Type B pancreatic cell (in vitro differentiated cells): ENCODE data around the gene WBP1L. TPM values are rescaled to one million over a fixed set of nuclear protein-coding genes. Genes with fewer than 3 reads are reported as not detected.
A peak's percentile ranks its signal among the peaks of the same experiment; 100 is the strongest.

ENCODE experiments used
- DNase-seq: peaks from one replicate; pipeline ENCODE4 v3.0.0; 2021; ENCODE audit warnings: mixed read lengths; ENCODE audit not compliant: unreplicated experiment; ENCODE audit errors: extremely low spot score
- H3K27ac Mint-ChIP-seq: 2 replicates; pipeline ENCODE4 v1.8.0; 2021; ENCODE audit warnings: mild to moderate bottlenecking, mixed read lengths
- H3K27me3 Mint-ChIP-seq: 2 replicates; pipeline ENCODE4 v1.8.0; 2021; ENCODE audit warnings: mixed read lengths
- H3K36me3 Mint-ChIP-seq: 2 replicates; pipeline ENCODE4 v1.8.0; 2021; ENCODE audit warnings: mixed read lengths
- H3K4me1 Mint-ChIP-seq: one replicate; pipeline ENCODE4 v1.8.0; 2021; ENCODE audit warnings: mixed read lengths; ENCODE audit not compliant: unreplicated experiment
- H3K4me3 Mint-ChIP-seq: 2 replicates; pipeline ENCODE4 v1.8.0; 2021; ENCODE audit warnings: mild to moderate bottlenecking, mixed read lengths
- H3K9me3 Mint-ChIP-seq: 2 replicates; pipeline ENCODE4 v1.8.0; 2021; ENCODE audit warnings: mixed read lengths
- total RNA-seq: library from RNA; stranded (reverse); gene quantifications from 2 replicates; pipeline ENCODE4 v1.2.1, GENCODE V29; 2021; ENCODE audit warnings: low replicate concordance
- TF ChIP-seq, protein P1 (sequence below): fragments of 200-600 bp; sonication (generic); conservative IDR thresholded peaks from 2 replicates; pipeline ENCODE4 v1.5.0; 2021; ENCODE audit warnings: antibody characterized with exemption, mild to moderate bottlenecking

Gene WBP1L
- total RNA-seq, 1 donor from 2014 or later, result 40.3 TPM

- H3K27ac Mint-ChIP-seq, result peak overlapping the region; percentile 87
- H3K27me3 Mint-ChIP-seq, result no peaks in the 10 kb centered on the region
- peaks cover 50% of the 10 kb centered on the region for H3K4me1 Mint-ChIP-seq
- TF ChIP-seq, protein P1, sequence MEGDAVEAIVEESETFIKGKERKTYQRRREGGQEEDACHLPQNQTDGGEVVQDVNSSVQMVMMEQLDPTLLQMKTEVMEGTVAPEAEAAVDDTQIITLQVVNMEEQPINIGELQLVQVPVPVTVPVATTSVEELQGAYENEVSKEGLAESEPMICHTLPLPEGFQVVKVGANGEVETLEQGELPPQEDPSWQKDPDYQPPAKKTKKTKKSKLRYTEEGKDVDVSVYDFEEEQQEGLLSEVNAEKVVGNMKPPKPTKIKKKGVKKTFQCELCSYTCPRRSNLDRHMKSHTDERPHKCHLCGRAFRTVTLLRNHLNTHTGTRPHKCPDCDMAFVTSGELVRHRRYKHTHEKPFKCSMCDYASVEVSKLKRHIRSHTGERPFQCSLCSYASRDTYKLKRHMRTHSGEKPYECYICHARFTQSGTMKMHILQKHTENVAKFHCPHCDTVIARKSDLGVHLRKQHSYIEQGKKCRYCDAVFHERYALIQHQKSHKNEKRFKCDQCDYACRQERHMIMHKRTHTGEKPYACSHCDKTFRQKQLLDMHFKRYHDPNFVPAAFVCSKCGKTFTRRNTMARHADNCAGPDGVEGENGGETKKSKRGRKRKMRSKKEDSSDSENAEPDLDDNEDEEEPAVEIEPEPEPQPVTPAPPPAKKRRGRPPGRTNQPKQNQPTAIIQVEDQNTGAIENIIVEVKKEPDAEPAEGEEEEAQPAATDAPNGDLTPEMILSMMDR, result no peak
- peak overlapping the region; percentile 78 for H3K4me3 Mint-ChIP-seq
- no peaks in the 10 kb centered on the region for H3K9me3 Mint-ChIP-seq
- DNase-seq, result no peak
- peaks cover 15% of the 10 kb centered on the region for H3K36me3 Mint-ChIP-seq
These were observed 25.5 kb upstream of the WBP1L start for GRCh38 chr10:102718220-102718619.

DNA sequence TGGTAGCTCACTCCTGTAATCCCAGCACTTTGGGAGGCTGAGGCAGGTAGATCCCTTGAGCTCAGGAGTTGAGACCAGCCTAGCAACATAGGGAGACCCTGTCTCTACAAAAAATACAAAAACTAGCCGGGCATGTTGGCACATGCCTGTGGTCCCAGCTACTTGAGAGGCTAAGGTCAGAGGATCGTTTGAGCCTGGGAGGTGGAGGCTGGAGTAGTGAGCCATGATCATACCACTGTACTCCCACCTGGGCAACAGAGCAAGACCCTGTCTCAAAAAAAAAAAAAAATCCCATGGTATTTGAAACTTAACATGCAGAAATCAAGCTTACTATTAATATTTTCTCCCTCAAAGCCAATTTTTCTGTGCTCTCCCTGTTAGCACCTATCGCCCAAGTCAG, 23.4 kb upstream of the WBP1L start:
- Mint-ChIP-seq H3K4me1 (peaks cover 46% of the 10 kb centered on the region), H3K4me3 (peak overlapping the region; percentile 53), H3K27me3 (no peaks in the 10 kb centered on the region), H3K9me3 (no peaks in the 10 kb centered on the region), H3K36me3 (peaks cover 26% of the 10 kb centered on the region), H3K27ac (peak overlapping the region; percentile 42)
- no peak for DNase-seq
- TF ChIP-seq, protein P1, result no peak

- Mint-ChIP-seq H3K9me3 (no peaks in the 10 kb centered on the region), H3K36me3 (peaks cover 26% of the 10 kb centered on the region), H3K27me3 (no peaks in the 10 kb centered on the region), H3K4me1 (peaks cover 42% of the 10 kb centered on the region), H3K27ac (peak overlapping the region; percentile 42), H3K4me3 (peak overlapping the region; percentile 53)
- DNase-seq, result no peak
- TF ChIP-seq, protein P1, result no peak
These were observed 22.9 kb upstream of the WBP1L start for GRCh38 chr10:102720775-102721301.

DNA sequence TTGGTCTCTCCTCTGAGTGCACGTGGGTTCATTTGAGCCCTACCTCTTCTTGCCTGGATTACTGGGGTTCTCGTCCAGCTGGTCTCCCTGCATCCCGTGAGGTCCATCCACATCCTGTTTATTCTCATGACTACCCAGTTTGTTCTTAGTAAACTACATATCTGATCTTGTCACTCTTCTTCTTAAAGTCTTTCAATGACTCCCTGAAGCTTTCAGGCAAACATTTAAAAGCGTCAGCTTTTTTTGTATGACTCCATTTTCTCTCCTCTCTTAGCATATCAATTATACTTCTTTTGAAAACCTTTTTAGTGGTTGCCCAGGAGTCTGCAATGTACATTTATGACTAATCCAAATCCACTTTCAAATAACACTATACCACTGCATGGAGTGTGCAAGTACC, 21.8 kb upstream of the WBP1L start:
- TF ChIP-seq, protein P1, result no peak
- Mint-ChIP-seq H3K4me1 (peaks cover 34% of the 10 kb centered on the region), H3K9me3 (no peaks in the 10 kb centered on the region), H3K27ac (peak overlapping the region; percentile 78), H3K4me3 (peak overlapping the region; percentile 30), H3K27me3 (no peaks in the 10 kb centered on the region), H3K36me3 (peaks cover 25% of the 10 kb centered on the region)
- no peak for DNase-seq

- no peak for DNase-seq
- TF ChIP-seq, protein P1, result no peak
- H3K27ac Mint-ChIP-seq, result no peak overlapping the region
- H3K4me3 Mint-ChIP-seq, result no peak overlapping the region
- peaks cover 22% of the 10 kb centered on the region for H3K4me1 Mint-ChIP-seq
- peaks cover 24% of the 10 kb centered on the region for H3K36me3 Mint-ChIP-seq
- no peaks in the 10 kb centered on the region for H3K9me3 Mint-ChIP-seq
- no peaks in the 10 kb centered on the region for H3K27me3 Mint-ChIP-seq
These were observed 19.8 kb upstream of the WBP1L start for GRCh38 chr10:102723989-102724388.

DNA sequence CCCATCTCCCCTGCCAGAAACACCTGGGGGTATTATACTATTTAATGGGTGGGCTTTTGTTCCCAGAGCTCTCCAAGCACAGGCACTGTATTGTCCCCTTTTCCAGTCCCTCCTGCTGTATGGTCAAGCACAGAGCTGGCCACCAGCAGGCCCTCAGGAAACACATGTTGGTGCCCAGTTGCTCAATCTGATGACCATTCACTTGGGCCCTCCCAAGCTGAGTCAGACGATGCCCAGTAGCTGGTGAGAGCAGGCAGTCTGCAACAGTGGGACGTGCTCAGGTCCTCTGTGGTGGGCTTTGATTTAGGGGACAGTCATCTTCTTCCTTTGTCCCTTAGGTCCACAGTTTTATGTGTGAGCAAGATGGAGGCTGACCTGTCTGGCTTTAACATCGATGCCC, 17.5 kb upstream of the WBP1L start:
- Mint-ChIP-seq H3K4me1 (peaks cover 15% of the 10 kb centered on the region), H3K4me3 (no peak overlapping the region), H3K9me3 (no peaks in the 10 kb centered on the region), H3K36me3 (peaks cover 25% of the 10 kb centered on the region), H3K27me3 (no peaks in the 10 kb centered on the region), H3K27ac (no peak overlapping the region)
- no peak for DNase-seq
- TF ChIP-seq, protein P1, result no peak
